OCI-LY7 (cell line): Measurements from ENCODE around the gene PPP1R7.

Experiments
- EZH2phosphoT487 ChIP-seq: fragments of 200-600 bp; sonication (generic); IDR thresholded peaks from 2 replicates; pipeline ENCODE4 v1.6.1; 2018; ENCODE audit warnings: low read depth, borderline replicate concordance, mild to moderate bottlenecking, mixed run types, antibody characterized with exemption, low read length, moderate library complexity, mixed read lengths
- TF ChIP-seq, protein P1 (sequence below): fragments of 200-600 bp; sonication (generic); conservative IDR thresholded peaks from 2 replicates; pipeline ENCODE4 v1.5.1; 2014; ENCODE audit warnings: mild to moderate bottlenecking, antibody characterized with exemption, low read length, moderate library complexity, mixed read lengths

DNA sequence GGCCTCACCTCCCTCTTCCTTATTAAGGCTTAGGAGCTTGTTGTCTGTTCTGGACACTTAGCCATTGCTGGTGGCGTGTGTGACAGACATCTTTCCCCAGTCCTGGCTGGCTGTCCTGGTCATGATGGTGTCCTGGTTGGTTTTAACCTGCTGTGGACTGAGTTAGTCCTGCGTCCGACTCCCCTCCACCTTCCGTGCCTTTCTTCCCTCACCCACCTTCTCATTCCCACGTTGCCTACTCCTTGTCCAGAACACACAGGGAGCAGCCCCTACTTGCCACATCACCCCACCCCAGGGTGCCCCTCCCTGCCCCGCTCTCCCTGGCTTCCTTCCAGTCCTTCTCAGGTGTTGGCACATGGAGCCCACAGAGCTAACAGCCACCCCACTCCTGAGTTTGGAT is 47.7 kb downstream of the PPP1R7 start:
- TF ChIP-seq, protein P1, sequence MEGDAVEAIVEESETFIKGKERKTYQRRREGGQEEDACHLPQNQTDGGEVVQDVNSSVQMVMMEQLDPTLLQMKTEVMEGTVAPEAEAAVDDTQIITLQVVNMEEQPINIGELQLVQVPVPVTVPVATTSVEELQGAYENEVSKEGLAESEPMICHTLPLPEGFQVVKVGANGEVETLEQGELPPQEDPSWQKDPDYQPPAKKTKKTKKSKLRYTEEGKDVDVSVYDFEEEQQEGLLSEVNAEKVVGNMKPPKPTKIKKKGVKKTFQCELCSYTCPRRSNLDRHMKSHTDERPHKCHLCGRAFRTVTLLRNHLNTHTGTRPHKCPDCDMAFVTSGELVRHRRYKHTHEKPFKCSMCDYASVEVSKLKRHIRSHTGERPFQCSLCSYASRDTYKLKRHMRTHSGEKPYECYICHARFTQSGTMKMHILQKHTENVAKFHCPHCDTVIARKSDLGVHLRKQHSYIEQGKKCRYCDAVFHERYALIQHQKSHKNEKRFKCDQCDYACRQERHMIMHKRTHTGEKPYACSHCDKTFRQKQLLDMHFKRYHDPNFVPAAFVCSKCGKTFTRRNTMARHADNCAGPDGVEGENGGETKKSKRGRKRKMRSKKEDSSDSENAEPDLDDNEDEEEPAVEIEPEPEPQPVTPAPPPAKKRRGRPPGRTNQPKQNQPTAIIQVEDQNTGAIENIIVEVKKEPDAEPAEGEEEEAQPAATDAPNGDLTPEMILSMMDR = no peak
- no peak for TF ChIP-seq EZH2phosphoT487
